Caco-2 (cell line): Measurements from ENCODE around the gene EMC10. TPM values are rescaled to one million over a fixed set of nuclear protein-coding genes. Genes with fewer than 3 reads are reported as not detected.
A peak's percentile ranks its signal among the peaks of the same experiment; 100 is the strongest.

Experiments
- BruUV-seq: library from RNA; stranded (reverse); fragments of 400-500 nt; replicated peaks from 2 replicates; lab custom pipeline; 2021; lab: Mats Ljungman, UMichigan
- CTCF ChIA-PET: fragments of 300-600 bp; sonication (Branson Sonifier 250); formaldehyde crosslinking; loops from one replicate; lab custom pipeline; 2022; ENCODE audit warnings: antibody characterized with exemption; lab: Charles Lee
- POLR2A ChIA-PET: fragments of 300-600 bp; sonication (Branson Sonifier 250); formaldehyde crosslinking; loops from one replicate; lab custom pipeline; 2022; ENCODE audit warnings: antibody characterized with exemption; lab: Charles Lee
- DNase-seq, 2 experiments: peaks; one replicate each; pipeline versions ENCODE4 v3.0.0 to v3.0.0-alpha.2; 2020 to 2022
- H3K27me3 ChIP-seq: replicated peaks from 2 replicates; pipeline ENCODE4 v1.6.0; 2011; ENCODE audit warnings: low read length; ENCODE audit not compliant: control insufficient read depth, insufficient read depth
- H3K36me3 ChIP-seq: 2 replicates; pipeline ENCODE4 v1.5.1; 2011; ENCODE audit warnings: low read length; ENCODE audit not compliant: control insufficient read depth, insufficient read depth
- H3K4me1 ChIP-seq: fragments of 250-450 bp; sonication (Bioruptor Pico); 2 replicates; pipeline ENCODE4 v1.5.1; 2020; ENCODE audit warnings: mild to moderate bottlenecking
- H3K4me3 ChIP-seq: 2 replicates; pipeline ENCODE4 v1.5.1; 2011; ENCODE audit warnings: low read depth, mild to moderate bottlenecking, control low read depth, low read length
- H3K9me3 ChIP-seq: fragments of 250-450 bp; sonication (Bioruptor Pico); 2 replicates; pipeline ENCODE4 v1.5.1; 2020; ENCODE audit warnings: mild to moderate bottlenecking, moderate library complexity
- H3K27ac Mint-ChIP-seq: one replicate; pipeline ENCODE4 v1.8.0; 2022; ENCODE audit warnings: mixed read lengths; ENCODE audit not compliant: unreplicated experiment
- H3K27me3 Mint-ChIP-seq: one replicate; pipeline ENCODE4 v1.8.0; 2022; ENCODE audit warnings: mixed read lengths; ENCODE audit not compliant: insufficient read depth, unreplicated experiment
- H3K36me3 Mint-ChIP-seq: one replicate; pipeline ENCODE4 v1.8.0; 2022; ENCODE audit warnings: mild to moderate bottlenecking, mixed read lengths; ENCODE audit not compliant: insufficient read depth, unreplicated experiment
- H3K4me1 Mint-ChIP-seq: one replicate; pipeline ENCODE4 v1.8.0; 2022; ENCODE audit warnings: low read depth, mixed read lengths; ENCODE audit not compliant: unreplicated experiment
- H3K4me3 Mint-ChIP-seq: one replicate; pipeline ENCODE4 v1.8.0; 2022; ENCODE audit warnings: mild to moderate bottlenecking, moderate library complexity, mixed read lengths; ENCODE audit not compliant: unreplicated experiment
- H3K9me3 Mint-ChIP-seq: one replicate; pipeline ENCODE4 v1.8.0; 2022; ENCODE audit warnings: mixed read lengths; ENCODE audit not compliant: unreplicated experiment
- CTCF ChIP-seq, 2 experiments: fragments of 200-600 bp in 1 of 2; IDR thresholded peaks; 1 replicate in 1 of 2; 2 replicates in 1 of 2; pipeline versions ENCODE4 v1.5.1 to v1.8.0; 2011 to 2022; ENCODE audit warnings: antibody characterized with exemption in 1 of 2, control low read depth in 1 of 2, inconsistent platforms in 1 of 2, low read depth in 1 of 2, low read length in 1 of 2, mild to moderate bottlenecking in 1 of 2, moderate library complexity in 1 of 2; ENCODE audit not compliant: insufficient read depth in 1 of 2, severe bottlenecking in 1 of 2, unreplicated experiment in 1 of 2
- intact Hi-C: fragments of 100-400 bp; cut with micrococcal nuclease; formaldehyde crosslinking; loops from one replicate; pipeline ENCODE4 v1.10.0; 2022; ENCODE audit not compliant: unreplicated experiment
- total RNA-seq: library from RNA; stranded (reverse); gene quantifications from 2 replicates; pipeline ENCODE4 v1.2.3, GENCODE V29; 2022

EMC10 gene
- total RNA-seq, 1 experiment from 2014 or later, result 42.9 TPM

GRCh38 chr19:50428772-50429463 lies 47.4 kb upstream of the EMC10 start:
- no peak for TF ChIP-seq CTCF (IDR thresholded peaks at IDR 0.05; ENCODE audit: insufficient read depth in 1 of 2, low read depth in 1 of 2, low read length in 1 of 2, severe bottlenecking in 1 of 2, unreplicated experiment in 1 of 2)
- H3K36me3 ChIP-seq, result no peaks in the 10 kb centered on the region
- BruUV-seq, result no TSS peak
- Mint-ChIP-seq H3K36me3 (peaks cover 12% of the 10 kb centered on the region), H3K27me3 (peaks cover 6% of the 10 kb centered on the region), H3K4me3 (no peak overlapping the region), H3K4me1 (peaks cover 7% of the 10 kb centered on the region), H3K27ac (no peak overlapping the region), H3K9me3 (no peaks in the 10 kb centered on the region)
- peaks cover 11% of the 10 kb centered on the region for H3K4me1 ChIP-seq
- ChIA-PET CTCF (no interaction called here), POLR2A (no interaction called here)
- no peaks in the 10 kb centered on the region for H3K9me3 ChIP-seq
- no peak for DNase-seq
- intact Hi-C loops, result no loop called here
- H3K27me3 ChIP-seq, result no peaks in the 10 kb centered on the region
- H3K4me3 ChIP-seq, result no peak overlapping the region

GRCh38 chr19:50430888-50431342 lies 45.4 kb upstream of the EMC10 start:
- CTCF ChIA-PET, result interaction anchor here (0.6 to 1.2 kb wide), 2 partner anchors 62 to 63 kb away, joined by 3 read pairs; no protein-coding TSS in a partner anchor
- DNase-seq, result no peak
- H3K27me3 ChIP-seq, result no peaks in the 10 kb centered on the region
- Mint-ChIP-seq H3K4me1 (peaks cover 7% of the 10 kb centered on the region), H3K27me3 (peaks cover 6% of the 10 kb centered on the region), H3K27ac (peak overlapping the region; percentile 74), H3K4me3 (peak overlapping the region; percentile 94), H3K36me3 (peaks cover 12% of the 10 kb centered on the region), H3K9me3 (no peaks in the 10 kb centered on the region)
- no peak for TF ChIP-seq CTCF (IDR thresholded peaks at IDR 0.05; ENCODE audit: insufficient read depth in 1 of 2, low read depth in 1 of 2, low read length in 1 of 2, severe bottlenecking in 1 of 2, unreplicated experiment in 1 of 2)
- POLR2A ChIA-PET, result interaction anchor here (0.5 to 0.6 kb wide), 2 partner anchors 11 to 73 kb away, joined by 3 to 5 read pairs; no protein-coding TSS in a partner anchor
- intact Hi-C loops, result loop anchor here (1.0 kb wide), 1 partner anchor 30 kb away; no protein-coding TSS in a partner anchor
- H3K4me3 ChIP-seq, result no peak overlapping the region
- H3K36me3 ChIP-seq, result no peaks in the 10 kb centered on the region
- H3K4me1 ChIP-seq, result peaks cover 11% of the 10 kb centered on the region
- TSS peak; percentile 95 for BruUV-seq
- H3K9me3 ChIP-seq, result no peaks in the 10 kb centered on the region

- Histone ChIP-seq H3K4me3 (peak overlapping the region; percentile 51), H3K9me3 (no peaks in the 10 kb centered on the region), H3K36me3 (no peaks in the 10 kb centered on the region), H3K4me1 (peaks cover 11% of the 10 kb centered on the region), H3K27me3 (no peaks in the 10 kb centered on the region)
- Mint-ChIP-seq H3K9me3 (no peaks in the 10 kb centered on the region), H3K36me3 (peaks cover 12% of the 10 kb centered on the region), H3K27me3 (peaks cover 6% of the 10 kb centered on the region), H3K4me3 (peak overlapping the region; percentile 94), H3K4me1 (peaks cover 7% of the 10 kb centered on the region), H3K27ac (peak overlapping the region; percentile 74)
- no TSS peak for BruUV-seq
- peak in 1 of 2 experiments; percentile 13 for TF ChIP-seq CTCF (IDR thresholded peaks at IDR 0.05; ENCODE audit: insufficient read depth in 1 of 2, low read depth in 1 of 2, low read length in 1 of 2, severe bottlenecking in 1 of 2, unreplicated experiment in 1 of 2)
- ChIA-PET CTCF (interaction anchor here (0.6 to 1.4 kb wide), 2 partner anchors 29 to 64 kb away, joined by 3 read pairs; no protein-coding TSS in a partner anchor), POLR2A (interaction anchor here (0.5 kb wide), 1 partner anchor 73 kb away, joined by 5 read pairs; no protein-coding TSS in a partner anchor)
- peak; percentile 89 to 95 for DNase-seq
- intact Hi-C loops, result loop anchor here (1.0 kb wide), 1 partner anchor 30 kb away; no protein-coding TSS in a partner anchor
Measured at GRCh38 chr19:50431343-50432220, 44.7 kb upstream of the EMC10 start.
